ENCODE results near the gene UBE2L5.

Gene UBE2L5

GRCh38 chr13:30477346-30478195 is 55.3 kb downstream of the UBE2L5 start:
- DNase-seq (ENCODE audit: low spot score), result no peak

Measured in AG20443 (cell line).